CD4-positive, CD25-positive, alpha-beta regulatory T cell (primary cell): Measurements from ENCODE around the gene CFAP46. TPM values are rescaled to one million over a fixed set of nuclear protein-coding genes. Genes with fewer than 3 reads are reported as not detected.

Experiments
- ATAC-seq, 2 donors: fragments of 150-1000 bp; cut with Tn5 transposase; one replicate each; pipeline ENCODE4 v1.10.0; 2021; ENCODE audit warnings: low read depth in 2 of 2, moderate number of reproducible peaks in 2 of 2, moderate library complexity in 1 of 2
- DNase-seq, 3 donors: peaks; one replicate each; pipeline versions ENCODE4 v3.0.0 to v3.0.0-alpha.2; 2012 to 2022; ENCODE audit warnings: mixed read lengths in 1 of 3
- H3K27ac ChIP-seq: one replicate; pipeline ENCODE4 v1.7.0; 2013; ENCODE audit warnings: mild to moderate bottlenecking, low read length; ENCODE audit not compliant: insufficient read depth, poor library complexity, severe bottlenecking
- H3K27me3 ChIP-seq: one replicate; pipeline ENCODE4 v1.7.0; 2013; ENCODE audit warnings: low read length; ENCODE audit not compliant: control insufficient read depth, insufficient read depth
- H3K36me3 ChIP-seq: one replicate; pipeline ENCODE4 v1.7.0; 2013; ENCODE audit warnings: mild to moderate bottlenecking, low read length, moderate library complexity; ENCODE audit not compliant: control insufficient read depth, insufficient read depth
- H3K4me1 ChIP-seq: 2 replicates; pipeline ENCODE4 v1.7.0; 2013; ENCODE audit warnings: mild to moderate bottlenecking, low read length; ENCODE audit not compliant: insufficient read depth, control insufficient read depth, poor library complexity, severe bottlenecking
- H3K4me3 ChIP-seq: one replicate; pipeline ENCODE4 v1.7.0; 2013; ENCODE audit warnings: low read depth, mild to moderate bottlenecking, low read length, moderate library complexity
- H3K9me3 ChIP-seq, 2 experiments: 1 replicate in 1 of 2; 2 replicates in 1 of 2; pipeline ENCODE4 v1.7.0; 2013; ENCODE audit warnings: low read length in 2 of 2, mild to moderate bottlenecking in 1 of 2, moderate library complexity in 1 of 2; ENCODE audit not compliant: control insufficient read depth in 2 of 2
- H3K27ac Mint-ChIP-seq, 3 donors: one replicate each; pipeline ENCODE4 v1.8.0; 2020 to 2022; ENCODE audit warnings: mild to moderate bottlenecking in 3 of 3, mixed read lengths in 3 of 3, moderate library complexity in 2 of 3
- H3K27me3 Mint-ChIP-seq: one replicate; pipeline ENCODE4 v1.8.0; 2022; ENCODE audit warnings: mild to moderate bottlenecking, mixed read lengths
- H3K36me3 Mint-ChIP-seq: one replicate; pipeline ENCODE4 v1.8.0; 2020; ENCODE audit warnings: mixed read lengths
- H3K4me1 Mint-ChIP-seq, 4 donors: one replicate each; pipeline ENCODE4 v1.8.0; 2020 to 2022; ENCODE audit warnings: mixed read lengths in 4 of 4, mild to moderate bottlenecking in 1 of 4
- H3K4me3 Mint-ChIP-seq, 4 donors: one replicate each; pipeline ENCODE4 v1.8.0; 2020 to 2022; ENCODE audit warnings: mild to moderate bottlenecking in 4 of 4, mixed read lengths in 4 of 4, moderate library complexity in 3 of 4
- H3K9me3 Mint-ChIP-seq, 7 donors: one replicate each; pipeline ENCODE4 v1.8.0; 2020 to 2022; ENCODE audit warnings: mixed read lengths in 7 of 7, mild to moderate bottlenecking in 3 of 7, moderate library complexity in 2 of 7
- polyA plus RNA-seq, 4 donors: library from polyadenylated mRNA; unstranded; fragments of 300-500 nt; fragmentation: Illumina TruSeq; gene quantifications; one replicate each; pipeline ENCODE4 v1.2.3, GENCODE V29; 2021
- total RNA-seq: library from RNA; stranded (reverse); gene quantifications from one replicate; pipeline ENCODE4 v1.2.3, GENCODE V29; 2022

CFAP46 gene
- total and polyA plus RNA-seq, 5 donors from 2014 or later: not detected

DNA sequence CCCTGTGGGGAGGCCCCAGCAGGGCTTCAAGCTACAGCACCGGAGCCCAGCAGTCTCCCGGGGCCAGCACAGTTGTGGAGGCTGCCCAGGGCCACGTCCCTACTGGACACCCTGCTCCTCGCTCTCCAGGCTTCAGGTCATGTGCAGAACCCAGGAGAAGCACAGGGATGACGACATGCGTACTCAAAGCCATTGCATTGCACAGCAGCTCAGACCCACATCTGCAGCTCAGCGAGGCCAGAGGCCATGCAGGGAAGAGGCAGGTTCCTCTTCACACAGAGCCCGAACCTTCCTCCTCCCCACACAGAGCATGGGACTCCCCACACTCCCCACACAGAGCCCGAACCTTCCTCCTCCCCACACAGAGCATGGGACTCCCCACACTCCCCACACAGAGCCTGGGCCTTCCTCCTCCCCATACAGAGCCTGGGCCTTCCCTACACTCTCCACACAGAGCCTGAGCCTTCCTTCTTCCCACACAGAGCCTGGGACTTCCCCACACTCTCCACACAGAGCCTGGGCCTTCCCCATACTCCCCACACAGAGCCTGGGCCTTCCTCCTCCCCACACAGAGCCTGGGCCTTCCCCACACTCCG is 12.3 kb downstream of the CFAP46 start:
- Histone ChIP-seq H3K9me3 (no peaks in the 10 kb centered on the region), H3K36me3 (no peaks in the 10 kb centered on the region), H3K4me3 (no peak overlapping the region), H3K4me1 (no peaks in the 10 kb centered on the region), H3K27ac (no peak overlapping the region), H3K27me3 (no peaks in the 10 kb centered on the region)
- Mint-ChIP-seq H3K36me3 (no peaks in the 10 kb centered on the region), H3K27me3 (no peaks in the 10 kb centered on the region), H3K4me1 (no peaks in the 10 kb centered on the region), H3K9me3 (no peaks in the 10 kb centered on the region), H3K27ac (no peak overlapping the region), H3K4me3 (no peak overlapping the region)
- ATAC-seq: no peak
- no peak for DNase-seq

- ATAC-seq (no peak), DNase-seq (no peak)
- no peaks in the 10 kb centered on the region for H3K27me3 ChIP-seq
- Mint-ChIP-seq H3K9me3 (no peaks in the 10 kb centered on the region), H3K27me3 (no peaks in the 10 kb centered on the region), H3K36me3 (no peaks in the 10 kb centered on the region), H3K27ac (peak overlapping the region in 1 of 3 donors; percentile 8), H3K4me1 (no peaks in the 10 kb centered on the region), H3K4me3 (no peak overlapping the region)
- H3K4me3 ChIP-seq: no peak overlapping the region
- no peaks in the 10 kb centered on the region for H3K9me3 ChIP-seq
- H3K4me1 ChIP-seq: no peaks in the 10 kb centered on the region
- H3K36me3 ChIP-seq: no peaks in the 10 kb centered on the region
- H3K27ac ChIP-seq: no peak overlapping the region
These were observed 12.9 kb downstream of the CFAP46 start for GRCh38 chr10:132929480-132929879.

DNA sequence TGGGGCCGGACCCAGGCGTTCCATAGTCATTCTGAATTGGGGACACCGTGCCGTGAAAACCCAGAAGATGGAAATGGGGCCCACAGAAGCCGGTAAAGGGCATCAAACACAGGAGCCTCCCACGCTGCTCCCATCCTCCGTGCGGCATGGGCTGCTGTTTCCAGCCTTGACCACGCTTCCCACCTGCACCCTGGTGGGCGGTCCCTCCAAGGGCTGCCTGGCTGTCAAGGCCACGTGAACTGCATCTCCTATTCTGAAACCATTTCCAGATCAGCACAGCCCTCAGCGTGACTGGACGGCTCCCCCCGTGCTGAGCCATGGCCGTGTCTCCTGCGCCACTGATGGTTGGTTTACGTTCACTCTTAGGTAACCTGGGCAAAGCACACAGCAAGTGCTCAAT is 14.1 kb downstream of the CFAP46 start:
- Mint-ChIP-seq H3K36me3 (no peaks in the 10 kb centered on the region), H3K27ac (no peak overlapping the region), H3K4me3 (no peak overlapping the region), H3K9me3 (no peaks in the 10 kb centered on the region), H3K4me1 (no peaks in the 10 kb centered on the region), H3K27me3 (no peaks in the 10 kb centered on the region)
- Histone ChIP-seq H3K27ac (no peak overlapping the region), H3K9me3 (no peaks in the 10 kb centered on the region), H3K4me1 (no peaks in the 10 kb centered on the region), H3K4me3 (no peak overlapping the region), H3K36me3 (no peaks in the 10 kb centered on the region), H3K27me3 (no peaks in the 10 kb centered on the region)
- DNase-seq: no peak
- ATAC-seq: no peak

- Mint-ChIP-seq H3K9me3 (no peaks in the 10 kb centered on the region), H3K4me3 (no peak overlapping the region), H3K27ac (no peak overlapping the region), H3K27me3 (no peaks in the 10 kb centered on the region), H3K4me1 (no peaks in the 10 kb centered on the region), H3K36me3 (no peaks in the 10 kb centered on the region)
- no peaks in the 10 kb centered on the region for H3K27me3 ChIP-seq
- H3K36me3 ChIP-seq: no peaks in the 10 kb centered on the region
- no peaks in the 10 kb centered on the region for H3K9me3 ChIP-seq
- no peak overlapping the region for H3K27ac ChIP-seq
- DNase-seq (no peak), ATAC-seq (no peak)
- H3K4me1 ChIP-seq: no peaks in the 10 kb centered on the region
- H3K4me3 ChIP-seq: no peak overlapping the region
These were observed 14.5 kb downstream of the CFAP46 start for GRCh38 chr10:132927824-132928223.

DNA sequence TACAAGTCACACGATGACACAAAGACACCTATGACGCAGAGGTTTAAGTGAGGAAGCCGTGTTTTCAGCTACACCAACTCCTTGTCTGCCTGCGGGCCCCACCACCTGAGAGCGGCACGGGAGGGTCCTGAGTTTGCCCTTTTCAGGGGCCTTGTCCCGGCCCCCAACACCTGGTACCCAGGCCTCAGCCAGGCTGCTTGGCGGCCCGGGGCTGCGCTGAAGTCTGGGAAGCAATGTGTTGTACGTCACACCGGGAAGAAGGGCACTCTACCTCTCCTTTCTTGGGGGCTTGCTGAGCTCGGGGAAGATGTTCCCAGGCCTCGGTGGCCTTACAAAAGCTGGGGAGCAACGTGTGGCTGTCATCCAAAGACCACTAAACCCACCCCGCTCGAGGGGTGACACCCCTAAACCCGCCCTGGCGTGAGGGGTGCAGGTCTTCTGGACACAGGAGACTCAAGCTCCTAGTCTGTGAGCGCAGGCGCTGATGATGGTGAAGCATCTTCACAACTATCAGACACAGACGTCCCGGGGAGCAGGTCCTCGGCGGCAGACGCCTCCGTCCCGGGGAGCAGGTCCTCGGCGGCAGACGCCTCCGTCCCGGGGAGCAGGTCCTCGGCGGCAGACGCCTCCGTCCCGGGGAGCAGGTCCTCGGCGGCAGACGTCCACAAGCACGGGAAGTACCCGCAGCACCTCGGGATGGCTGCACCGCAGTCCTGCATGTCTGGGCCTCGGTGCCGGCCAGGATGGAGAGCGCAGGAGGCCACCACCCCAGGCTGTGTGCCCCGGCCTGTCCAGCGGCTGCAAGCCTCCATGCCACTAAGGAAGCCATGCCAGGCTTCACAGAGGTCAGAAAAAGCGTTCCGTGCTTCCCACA is 15.4 kb downstream of the CFAP46 start:
- Histone ChIP-seq H3K27ac (no peak overlapping the region), H3K9me3 (no peaks in the 10 kb centered on the region), H3K4me1 (no peaks in the 10 kb centered on the region), H3K27me3 (no peaks in the 10 kb centered on the region), H3K4me3 (no peak overlapping the region), H3K36me3 (no peaks in the 10 kb centered on the region)
- no peaks in the 10 kb centered on the region for H3K27me3 Mint-ChIP-seq
- no peaks in the 10 kb centered on the region for H3K36me3 Mint-ChIP-seq
- H3K4me3 Mint-ChIP-seq: no peak overlapping the region
- ATAC-seq (no peak), DNase-seq (no peak)
- no peaks in the 10 kb centered on the region for H3K9me3 Mint-ChIP-seq
- H3K27ac Mint-ChIP-seq: no peak overlapping the region
- H3K4me1 Mint-ChIP-seq: no peaks in the 10 kb centered on the region

- Histone ChIP-seq H3K4me1 (no peaks in the 10 kb centered on the region), H3K4me3 (no peak overlapping the region), H3K9me3 (no peaks in the 10 kb centered on the region), H3K36me3 (no peaks in the 10 kb centered on the region), H3K27ac (no peak overlapping the region), H3K27me3 (no peaks in the 10 kb centered on the region)
- DNase-seq (no peak), ATAC-seq (no peak)
- Mint-ChIP-seq H3K36me3 (no peaks in the 10 kb centered on the region), H3K4me3 (no peak overlapping the region), H3K27ac (no peak overlapping the region), H3K27me3 (no peaks in the 10 kb centered on the region), H3K9me3 (no peaks in the 10 kb centered on the region), H3K4me1 (no peaks in the 10 kb centered on the region)
These were observed 16.3 kb downstream of the CFAP46 start for GRCh38 chr10:132926070-132926469.

GRCh38 chr10:132925614-132926013 is 16.8 kb downstream of the CFAP46 start:
- no peak overlapping the region for H3K4me3 Mint-ChIP-seq
- H3K27ac Mint-ChIP-seq: no peak overlapping the region
- Histone ChIP-seq H3K27me3 (no peaks in the 10 kb centered on the region), H3K27ac (no peak overlapping the region), H3K9me3 (no peaks in the 10 kb centered on the region), H3K4me1 (no peaks in the 10 kb centered on the region), H3K36me3 (no peaks in the 10 kb centered on the region), H3K4me3 (no peak overlapping the region)
- ATAC-seq: no peak
- no peaks in the 10 kb centered on the region for H3K4me1 Mint-ChIP-seq
- no peaks in the 10 kb centered on the region for H3K36me3 Mint-ChIP-seq
- H3K27me3 Mint-ChIP-seq: no peaks in the 10 kb centered on the region
- no peak for DNase-seq
- H3K9me3 Mint-ChIP-seq: no peaks in the 10 kb centered on the region

- H3K4me3 ChIP-seq: no peak overlapping the region
- H3K27ac ChIP-seq: no peak overlapping the region
- no peaks in the 10 kb centered on the region for H3K27me3 Mint-ChIP-seq
- H3K4me1 ChIP-seq: no peaks in the 10 kb centered on the region
- no peak overlapping the region for H3K27ac Mint-ChIP-seq
- no peak for ATAC-seq
- DNase-seq: no peak
- H3K9me3 ChIP-seq: no peaks in the 10 kb centered on the region
- no peak overlapping the region for H3K4me3 Mint-ChIP-seq
- H3K36me3 Mint-ChIP-seq: no peaks in the 10 kb centered on the region
- no peaks in the 10 kb centered on the region for H3K27me3 ChIP-seq
- H3K36me3 ChIP-seq: no peaks in the 10 kb centered on the region
- no peaks in the 10 kb centered on the region for H3K9me3 Mint-ChIP-seq
- H3K4me1 Mint-ChIP-seq: no peaks in the 10 kb centered on the region
These were observed 17.3 kb downstream of the CFAP46 start for GRCh38 chr10:132925071-132925561.
